Coronary artery (tissue), 2 donors: ENCODE measurements around the gene CREB5.

Experiments
- DNase-seq: peaks from one replicate; pipeline ENCODE4 v3.0.0-alpha.2; 2017; ENCODE audit warnings: low spot score
- H3K27ac ChIP-seq, 2 donors: fragments of 200-600 bp; sonication (generic); one replicate each; pipeline ENCODE4 v1.5.1; 2016 to 2019
- H3K4me3 ChIP-seq: fragments of 200-600 bp; sonication (generic); 2 replicates; pipeline ENCODE4 v1.5.1; 2016; ENCODE audit warnings: mild to moderate bottlenecking, moderate library complexity
- TF ChIP-seq, protein P1 (sequence below): fragments of 200-600 bp; sonication (generic); IDR thresholded peaks from one replicate; pipeline ENCODE4 v1.5.1; 2019; ENCODE audit warnings: antibody characterized with exemption

CREB5 gene

GRCh38 chr7:28672397-28672797 is 260.1 kb downstream of the CREB5 start:
- TF ChIP-seq, protein P1, sequence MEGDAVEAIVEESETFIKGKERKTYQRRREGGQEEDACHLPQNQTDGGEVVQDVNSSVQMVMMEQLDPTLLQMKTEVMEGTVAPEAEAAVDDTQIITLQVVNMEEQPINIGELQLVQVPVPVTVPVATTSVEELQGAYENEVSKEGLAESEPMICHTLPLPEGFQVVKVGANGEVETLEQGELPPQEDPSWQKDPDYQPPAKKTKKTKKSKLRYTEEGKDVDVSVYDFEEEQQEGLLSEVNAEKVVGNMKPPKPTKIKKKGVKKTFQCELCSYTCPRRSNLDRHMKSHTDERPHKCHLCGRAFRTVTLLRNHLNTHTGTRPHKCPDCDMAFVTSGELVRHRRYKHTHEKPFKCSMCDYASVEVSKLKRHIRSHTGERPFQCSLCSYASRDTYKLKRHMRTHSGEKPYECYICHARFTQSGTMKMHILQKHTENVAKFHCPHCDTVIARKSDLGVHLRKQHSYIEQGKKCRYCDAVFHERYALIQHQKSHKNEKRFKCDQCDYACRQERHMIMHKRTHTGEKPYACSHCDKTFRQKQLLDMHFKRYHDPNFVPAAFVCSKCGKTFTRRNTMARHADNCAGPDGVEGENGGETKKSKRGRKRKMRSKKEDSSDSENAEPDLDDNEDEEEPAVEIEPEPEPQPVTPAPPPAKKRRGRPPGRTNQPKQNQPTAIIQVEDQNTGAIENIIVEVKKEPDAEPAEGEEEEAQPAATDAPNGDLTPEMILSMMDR, result no peak

DNA sequence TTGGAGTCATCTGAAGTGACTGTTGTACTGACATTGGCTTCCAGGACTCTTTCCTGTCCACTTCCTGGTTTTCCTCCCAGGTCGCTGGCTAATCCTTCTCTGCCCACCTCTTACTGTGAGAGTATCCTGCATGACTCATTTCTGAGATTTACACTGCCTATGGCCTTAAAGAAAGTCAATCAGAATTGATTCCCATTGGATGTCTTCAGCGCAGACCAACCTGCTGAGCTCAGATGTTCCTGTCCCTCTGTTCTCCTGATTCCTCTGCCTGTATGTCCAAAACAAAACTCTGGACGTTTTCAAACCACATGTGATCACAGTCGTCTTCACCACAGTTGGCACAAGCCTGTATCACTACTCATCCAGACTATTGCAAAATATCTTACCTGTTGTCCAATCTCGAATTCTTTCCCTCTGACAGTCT is 262.1 kb downstream of the CREB5 start:
- TF ChIP-seq, protein P1, result no peak
- no peak for DNase-seq
- no peak overlapping the region for H3K4me3 ChIP-seq

More at GRCh38 chr7:28672397-28672797, 260.1 kb downstream of the CREB5 start:
- DNase-seq, result no peak
- Histone ChIP-seq H3K4me3 (no peak overlapping the region), H3K27ac (no peak overlapping the region)

GRCh38 chr7:28675429-28675828 is 263.1 kb downstream of the CREB5 start:
- H3K4me3 ChIP-seq, result no peak overlapping the region
- no peak overlapping the region for H3K27ac ChIP-seq
- TF ChIP-seq, protein P1, result no peak
- no peak for DNase-seq

More for the DNA sequence above, 262.1 kb downstream of the CREB5 start:
- H3K27ac ChIP-seq, result no peak overlapping the region

GRCh38 chr7:28677668-28678067 is 265.4 kb downstream of the CREB5 start:
- Histone ChIP-seq H3K4me3 (no peak overlapping the region), H3K27ac (no peak overlapping the region)
- DNase-seq, result no peak
- TF ChIP-seq, protein P1, result no peak

DNA sequence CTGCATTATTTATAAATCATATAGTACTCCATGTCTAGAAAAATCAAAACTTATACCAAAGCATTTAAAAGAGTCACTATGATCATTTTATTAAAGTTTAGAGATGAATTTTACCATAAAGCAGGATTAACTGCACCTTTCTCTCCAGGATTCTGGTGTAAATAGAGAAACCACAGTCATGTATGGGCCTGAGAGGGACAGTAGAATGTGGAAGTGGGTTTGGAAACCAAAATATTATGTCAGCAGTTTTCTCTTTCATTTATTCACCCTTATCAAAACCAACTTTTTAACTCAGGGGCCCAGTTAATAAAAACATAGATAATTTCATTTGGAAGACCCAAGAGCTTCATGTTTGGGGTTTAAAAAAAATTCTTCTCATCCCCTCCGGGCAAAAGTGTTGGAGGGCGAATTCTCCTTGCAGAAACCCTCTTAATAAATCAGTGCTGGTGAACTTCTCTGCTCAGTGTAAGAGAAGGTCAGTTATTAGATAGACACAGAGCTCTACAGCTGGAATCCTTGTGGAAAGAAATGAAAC is 266.2 kb downstream of the CREB5 start:
- Histone ChIP-seq H3K27ac (no peak overlapping the region), H3K4me3 (no peak overlapping the region)
- TF ChIP-seq, protein P1, result no peak
- DNase-seq, result no peak

- TF ChIP-seq, protein P1, result no peak
- Histone ChIP-seq H3K4me3 (no peak overlapping the region), H3K27ac (no peak overlapping the region)
- DNase-seq, result no peak
Measured at GRCh38 chr7:28681693-28682310, 269.5 kb downstream of the CREB5 start.

DNA sequence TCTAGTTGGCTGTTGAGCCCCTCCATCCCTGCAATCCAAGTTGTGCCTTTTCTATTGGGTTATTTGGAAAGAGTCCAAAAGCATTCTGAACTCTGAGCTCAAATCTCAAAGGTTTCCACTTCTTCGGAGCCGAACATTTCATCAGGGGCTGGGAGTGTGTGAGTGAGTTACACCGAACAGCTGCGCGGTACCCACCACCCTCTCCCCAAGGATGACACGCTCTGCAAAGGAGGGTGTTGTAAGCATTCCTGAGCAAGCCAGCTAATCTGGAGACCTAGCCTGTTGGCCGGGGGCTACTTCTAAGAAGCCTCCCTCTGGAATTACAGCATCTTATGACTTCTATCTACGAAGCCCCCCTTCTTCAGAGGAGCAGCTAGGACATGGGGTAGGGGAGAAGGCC is 270.5 kb downstream of the CREB5 start:
- DNase-seq, result no peak
- TF ChIP-seq, protein P1, result no peak
- H3K27ac ChIP-seq, result no peak overlapping the region
- H3K4me3 ChIP-seq, result no peak overlapping the region
